ENCODE results near the gene PSD2.
A peak's percentile ranks its signal among the peaks of the same experiment; 100 is the strongest.

The PSD2 gene

GRCh38 chr5:139839918-139840317, 44.3 kb downstream of the PSD2 start:
- no peak for DNase-seq

- no peak for DNase-seq
These were observed 45.9 kb downstream of the PSD2 start for GRCh38 chr5:139841549-139841948.

GRCh38 chr5:139842321-139842720, 46.7 kb downstream of the PSD2 start:
- DNase-seq: no peak

- no peak for DNase-seq
These were observed 48.4 kb downstream of the PSD2 start for GRCh38 chr5:139843991-139844390.

GRCh38 chr5:139844472-139845145, 49.0 kb downstream of the PSD2 start:
- DNase-seq: peak; percentile 75

GRCh38 chr5:139845846-139846681, 50.5 kb downstream of the PSD2 start:
- no peak for DNase-seq

GRCh38 chr5:139847091-139847490, 51.5 kb downstream of the PSD2 start:
- DNase-seq: no peak

GRCh38 chr5:139847790-139848507, 52.3 kb downstream of the PSD2 start:
- peak; percentile 83 for DNase-seq

GRCh38 chr5:139848508-139849100, 53.0 kb downstream of the PSD2 start:
- DNase-seq: peak; percentile 48

- no peak for DNase-seq
These were observed 53.9 kb downstream of the PSD2 start for GRCh38 chr5:139849501-139849900.

GRCh38 chr5:139849942-139850341, 54.3 kb downstream of the PSD2 start:
- DNase-seq: no peak

GRCh38 chr5:139850423-139851016, 54.9 kb downstream of the PSD2 start:
- DNase-seq: no peak

GRCh38 chr5:139851558-139851957, 56.0 kb downstream of the PSD2 start:
- no peak for DNase-seq

- no peak for DNase-seq
These were observed 57.1 kb downstream of the PSD2 start for GRCh38 chr5:139852696-139853095.

GRCh38 chr5:139854029-139854605, 58.5 kb downstream of the PSD2 start:
- DNase-seq: no peak

- DNase-seq: no peak
These were observed 59.3 kb downstream of the PSD2 start for GRCh38 chr5:139854953-139855352.

- no peak for DNase-seq
These were observed 59.8 kb downstream of the PSD2 start for GRCh38 chr5:139855451-139855850.

GRCh38 chr5:139855946-139856540, 60.4 kb downstream of the PSD2 start:
- no peak for DNase-seq

- DNase-seq: no peak
These were observed 61.1 kb downstream of the PSD2 start for GRCh38 chr5:139856714-139857113.

GRCh38 chr5:139859013-139859412, 63.4 kb downstream of the PSD2 start:
- DNase-seq: no peak

GRCh38 chr5:139861021-139861888, 65.6 kb downstream of the PSD2 start:
- no peak for DNase-seq

All from CD4-positive, alpha-beta T cell treated with Interleukin-17A for 1 hour (primary cell).